ENCODE measurements around the gene SLC39A1.

SLC39A1 gene

GRCh38 chr1:153946622-153947241, 16.6 kb downstream of the SLC39A1 start, which contains the start of gene DENND4B:
TSS of gene DENND4B (minus strand) at chr1:153946718. CDS start at chr1:153944374, 2,344 bp downstream.
- DNase-seq, result peak; percentile 36 to 74

- peak in 1 of 2 experiments; percentile 46 for DNase-seq
Observed at GRCh38 chr1:153945795-153946621, 17.3 kb downstream of the SLC39A1 start.

GRCh38 chr1:153945131-153945794, 18.1 kb downstream of the SLC39A1 start:
- DNase-seq, result no peak

GRCh38 chr1:153944827-153945117, 18.6 kb downstream of the SLC39A1 start:
- DNase-seq, result no peak

- DNase-seq, result no peak
Observed at GRCh38 chr1:153944005-153944826, 19.1 kb downstream of the SLC39A1 start.

GRCh38 chr1:153942766-153943549, 20.4 kb downstream of the SLC39A1 start:
- no peak for DNase-seq

GRCh38 chr1:153941826-153942725, 21.3 kb downstream of the SLC39A1 start:
- no peak for DNase-seq

GRCh38 chr1:153940756-153941155, 22.6 kb downstream of the SLC39A1 start:
- DNase-seq, result no peak

- DNase-seq, result no peak
Observed at GRCh38 chr1:153939476-153939875, 23.9 kb downstream of the SLC39A1 start.

GRCh38 chr1:153938996-153939395, 24.3 kb downstream of the SLC39A1 start:
- DNase-seq, result no peak

GRCh38 chr1:153937331-153937730, 26.0 kb downstream of the SLC39A1 start:
- DNase-seq, result no peak

GRCh38 chr1:153936011-153936802, 27.1 kb downstream of the SLC39A1 start:
- DNase-seq, result no peak

- DNase-seq, result no peak
Observed at GRCh38 chr1:153934746-153935145, 28.6 kb downstream of the SLC39A1 start.

GRCh38 chr1:153933955-153934354, 29.4 kb downstream of the SLC39A1 start:
- no peak for DNase-seq

- DNase-seq, result no peak
Observed at GRCh38 chr1:153933430-153933829, 29.9 kb downstream of the SLC39A1 start.

- no peak for DNase-seq
Observed at GRCh38 chr1:153932156-153933131, 30.9 kb downstream of the SLC39A1 start.

- DNase-seq, result no peak
Observed at GRCh38 chr1:153929981-153930948, 33.1 kb downstream of the SLC39A1 start.

- DNase-seq, result no peak
Observed at GRCh38 chr1:153929426-153929825, 33.9 kb downstream of the SLC39A1 start.

Measured in NCI-H524 (cell line).